DOHH2 (cell line): ENCODE results near the gene ZNF93.
"Not testable (repeated sequence)": the region's sequence is repeated elsewhere in the genome, so short reads cannot be mapped to it uniquely, and the experiment has no call there.

Source experiments
- H3F3A ChIP-seq: fragments of 200-600 bp; sonication (generic), shearing (Covaris generic); 2 replicates; pipeline ENCODE4 v1.6.0; 2016; ENCODE audit warnings: antibody characterized with exemption, mild to moderate bottlenecking; ENCODE audit not compliant: control insufficient read depth, insufficient read depth
- H3K27ac ChIP-seq: fragments of 200-600 bp; sonication (generic); 2 replicates; pipeline ENCODE4 v1.5.1; 2014; ENCODE audit warnings: low read depth, mild to moderate bottlenecking, low read length, moderate library complexity
- H3K27me3 ChIP-seq: fragments of 200-600 bp; sonication (generic); 2 replicates; pipeline ENCODE4 v1.6.1; 2014; ENCODE audit warnings: mild to moderate bottlenecking, low read length, mixed read lengths; ENCODE audit not compliant: control insufficient read depth
- H3K36me3 ChIP-seq: fragments of 200-600 bp; sonication (generic); 2 replicates; pipeline ENCODE4 v1.6.1; 2014; ENCODE audit warnings: mild to moderate bottlenecking, low read length, moderate library complexity, mixed read lengths; ENCODE audit not compliant: control insufficient read depth
- H3K4me1 ChIP-seq: fragments of 200-600 bp; sonication (generic); 2 replicates; pipeline ENCODE4 v1.6.1; 2014; ENCODE audit warnings: mild to moderate bottlenecking, low read length, mixed read lengths; ENCODE audit not compliant: control insufficient read depth
- H3K4me2 ChIP-seq: fragments of 200-600 bp; sonication (generic); 2 replicates; pipeline ENCODE4 v1.6.0; 2014; ENCODE audit warnings: mild to moderate bottlenecking, low read length, moderate library complexity
- H3K4me3 ChIP-seq: fragments of 200-600 bp; sonication (generic); 2 replicates; pipeline ENCODE4 v1.5.1; 2014; ENCODE audit warnings: mild to moderate bottlenecking, low read length, mixed read lengths
- H3K79me2 ChIP-seq: fragments of 200-600 bp; sonication (generic); 2 replicates; pipeline ENCODE4 v1.6.1; 2014; ENCODE audit warnings: mild to moderate bottlenecking, low read length, mixed read lengths; ENCODE audit not compliant: control insufficient read depth
- H3K9me2 ChIP-seq: fragments of 200-600 bp; sonication (generic); replicated peaks from 2 replicates; pipeline ENCODE4 v1.6.1; 2014; ENCODE audit warnings: mild to moderate bottlenecking, low read length, mixed read lengths; ENCODE audit not compliant: control insufficient read depth
- H3K9me3 ChIP-seq: fragments of 200-600 bp; sonication (generic); 2 replicates; pipeline ENCODE4 v1.6.1; 2014; ENCODE audit warnings: antibody characterized with exemption, low read length, mixed read lengths; ENCODE audit not compliant: control insufficient read depth, insufficient read depth
- H4K20me1 ChIP-seq: fragments of 200-600 bp; sonication (generic); 2 replicates; pipeline ENCODE4 v1.6.0; 2014; ENCODE audit warnings: low read depth, mild to moderate bottlenecking, antibody characterized with exemption, low read length, moderate library complexity; ENCODE audit not compliant: control insufficient read depth, insufficient read depth
- EZH2phosphoT487 ChIP-seq: fragments of 200-600 bp; sonication (generic); IDR thresholded peaks from 2 replicates; pipeline ENCODE4 v1.6.1; 2017; ENCODE audit warnings: borderline replicate concordance, mild to moderate bottlenecking, antibody characterized with exemption, low read length, moderate library complexity, mixed read lengths
- TF ChIP-seq, protein P1 (sequence below): fragments of 200-600 bp; sonication (generic); IDR thresholded peaks from one replicate; pipeline ENCODE4 v1.5.1; 2014; ENCODE audit warnings: antibody characterized with exemption, mild to moderate bottlenecking, low read depth, low read length; ENCODE audit not compliant: poor library complexity, severe bottlenecking

ZNF93 gene

DNA sequence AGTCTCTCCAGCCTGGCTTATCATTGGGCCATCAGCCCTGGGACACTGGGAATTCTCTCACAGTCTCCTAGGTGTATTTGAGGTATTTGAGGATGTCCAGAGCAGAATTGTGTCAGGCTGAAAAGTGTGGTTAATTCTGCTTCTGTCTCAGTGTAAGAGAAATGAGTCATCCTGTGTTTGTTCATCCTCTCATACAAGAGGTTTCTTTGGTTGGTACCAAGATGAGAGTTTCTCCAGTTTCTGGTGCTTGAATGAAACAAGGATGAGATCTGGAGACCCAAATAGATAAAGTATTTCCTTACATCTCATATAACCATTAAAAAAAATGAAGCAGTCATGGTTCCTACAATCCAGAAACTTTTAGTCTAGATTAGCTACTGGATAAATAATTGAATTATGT lies 27.4 kb upstream of the ZNF93 start:
- Histone ChIP-seq H3K27me3 (no peaks in the 10 kb centered on the region), H3F3A (no peaks in the 10 kb centered on the region), H3K36me3 (peaks cover 60% of the 10 kb centered on the region), H3K9me3 (peaks cover 23% of the 10 kb centered on the region), H3K79me2 (peaks cover 82% of the 10 kb centered on the region), H4K20me1 (no peaks in the 10 kb centered on the region), H3K27ac (no peak overlapping the region), H3K4me2 (no peak overlapping the region), H3K4me1 (no peaks in the 10 kb centered on the region), H3K9me2 (no peaks in the 10 kb centered on the region), H3K4me3 (no peak overlapping the region)
- TF ChIP-seq EZH2phosphoT487: no peak

DNA sequence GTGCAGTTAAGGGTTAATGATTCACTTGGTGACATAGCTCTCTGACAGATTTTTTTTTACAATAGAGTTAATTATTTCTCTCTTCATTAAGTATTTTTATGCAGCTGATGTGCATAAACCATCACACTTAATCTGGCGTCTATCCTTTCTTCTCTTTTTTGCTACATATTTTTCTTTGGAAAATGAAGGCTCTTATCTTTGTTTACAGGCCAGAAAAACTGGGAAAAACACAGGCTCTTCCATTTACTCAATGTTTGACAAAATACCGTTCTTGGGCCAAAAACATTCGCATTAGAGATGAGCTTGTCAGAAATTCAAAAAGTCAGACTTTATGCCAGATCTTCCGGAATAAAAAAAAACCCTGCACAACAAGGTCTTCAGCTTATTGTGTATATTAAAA lies 23.0 kb upstream of the ZNF93 start:
- no peak overlapping the region for H3K27ac ChIP-seq
- TF ChIP-seq, protein P1, sequence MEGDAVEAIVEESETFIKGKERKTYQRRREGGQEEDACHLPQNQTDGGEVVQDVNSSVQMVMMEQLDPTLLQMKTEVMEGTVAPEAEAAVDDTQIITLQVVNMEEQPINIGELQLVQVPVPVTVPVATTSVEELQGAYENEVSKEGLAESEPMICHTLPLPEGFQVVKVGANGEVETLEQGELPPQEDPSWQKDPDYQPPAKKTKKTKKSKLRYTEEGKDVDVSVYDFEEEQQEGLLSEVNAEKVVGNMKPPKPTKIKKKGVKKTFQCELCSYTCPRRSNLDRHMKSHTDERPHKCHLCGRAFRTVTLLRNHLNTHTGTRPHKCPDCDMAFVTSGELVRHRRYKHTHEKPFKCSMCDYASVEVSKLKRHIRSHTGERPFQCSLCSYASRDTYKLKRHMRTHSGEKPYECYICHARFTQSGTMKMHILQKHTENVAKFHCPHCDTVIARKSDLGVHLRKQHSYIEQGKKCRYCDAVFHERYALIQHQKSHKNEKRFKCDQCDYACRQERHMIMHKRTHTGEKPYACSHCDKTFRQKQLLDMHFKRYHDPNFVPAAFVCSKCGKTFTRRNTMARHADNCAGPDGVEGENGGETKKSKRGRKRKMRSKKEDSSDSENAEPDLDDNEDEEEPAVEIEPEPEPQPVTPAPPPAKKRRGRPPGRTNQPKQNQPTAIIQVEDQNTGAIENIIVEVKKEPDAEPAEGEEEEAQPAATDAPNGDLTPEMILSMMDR: no peak

GRCh38 chr19:19884583-19884982 lies 16.2 kb upstream of the ZNF93 start:
- Histone ChIP-seq H4K20me1 (no peaks in the 10 kb centered on the region), H3K4me2 (no peak overlapping the region), H3F3A (no peaks in the 10 kb centered on the region), H3K9me3 (peaks cover 20% of the 10 kb centered on the region; the same call in 1 of the 2 replicates), H3K4me3 (no peak overlapping the region), H3K27me3 (no peaks in the 10 kb centered on the region), H3K9me2 (no peaks in the 10 kb centered on the region), H3K36me3 (peaks cover 35% of the 10 kb centered on the region), H3K4me1 (no peaks in the 10 kb centered on the region), H3K27ac (no peak overlapping the region), H3K79me2 (no peaks in the 10 kb centered on the region)
- no peak for TF ChIP-seq EZH2phosphoT487
- TF ChIP-seq, protein P1: no peak

More for the DNA sequence above, 23.0 kb upstream of the ZNF93 start:
- Histone ChIP-seq H3K9me3 (peaks cover 17% of the 10 kb centered on the region; the same call in 1 of the 2 replicates), H4K20me1 (no peaks in the 10 kb centered on the region), H3K27me3 (no peaks in the 10 kb centered on the region), H3K9me2 (no peaks in the 10 kb centered on the region), H3K79me2 (peaks cover 40% of the 10 kb centered on the region), H3K36me3 (peaks cover 61% of the 10 kb centered on the region), H3F3A (no peaks in the 10 kb centered on the region), H3K4me3 (no peak overlapping the region), H3K4me1 (no peaks in the 10 kb centered on the region), H3K4me2 (no peak overlapping the region)

DNA sequence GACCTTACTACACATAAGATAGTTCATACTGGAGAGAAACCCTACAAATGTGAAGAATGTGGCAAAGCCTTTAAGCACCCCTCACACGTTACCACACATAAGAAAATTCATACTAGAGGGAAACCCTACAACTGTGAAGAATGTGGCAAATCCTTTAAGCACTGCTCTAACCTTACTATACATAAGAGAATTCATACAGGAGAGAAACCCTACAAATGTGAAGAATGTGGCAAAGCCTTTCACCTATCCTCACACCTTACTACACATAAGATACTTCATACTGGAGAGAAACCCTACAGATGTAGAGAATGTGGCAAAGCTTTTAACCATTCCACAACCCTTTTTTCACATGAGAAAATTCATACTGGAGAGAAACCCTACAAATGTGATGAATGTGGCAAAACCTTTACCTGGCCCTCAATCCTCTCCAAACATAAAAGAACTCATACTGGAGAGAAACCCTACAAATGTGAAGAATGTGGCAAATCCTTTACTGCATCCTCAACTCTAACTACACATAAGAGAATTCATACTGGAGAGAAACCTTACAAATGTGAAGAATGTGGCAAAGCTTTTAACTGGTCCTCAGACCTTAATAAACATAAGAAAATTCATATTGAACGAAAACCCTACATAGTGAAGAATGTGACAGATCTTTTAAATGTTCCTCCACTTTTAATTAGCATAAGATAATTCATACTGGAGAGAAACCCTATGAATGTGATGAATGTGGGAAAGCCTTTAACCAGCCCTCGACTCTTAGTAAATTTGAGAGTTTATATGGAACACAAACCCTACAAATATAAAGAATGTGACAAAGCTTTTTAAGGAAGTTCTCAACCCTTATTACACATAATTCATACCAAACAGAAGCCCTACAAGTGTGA lies 8.4 kb upstream of the ZNF93 start:
- peaks cover 39% of the 10 kb centered on the region for H3K36me3 ChIP-seq

More for the DNA sequence above, 8.4 kb upstream of the ZNF93 start:
- H3K4me1 ChIP-seq, H3K9me2 ChIP-seq, H3K4me2 ChIP-seq, H3F3A ChIP-seq, H3K79me2 ChIP-seq, H3K27me3 ChIP-seq, H3K4me3 ChIP-seq, H4K20me1 ChIP-seq, H3K27ac ChIP-seq: not testable (repeated sequence)
- peaks cover 48% of the 10 kb centered on the region; the same call in 1 of the 2 replicates for H3K9me3 ChIP-seq
